Left lobe of liver (tissue), 2 donors: Measurements from ENCODE around the gene NEXN. TPM values are rescaled to one million over a fixed set of nuclear protein-coding genes. Genes with fewer than 3 reads are reported as not detected.
"Not testable (repeated sequence)": the region's sequence is repeated elsewhere in the genome, so short reads cannot be mapped to it uniquely, and the experiment has no call there.

ENCODE experiments used
- ATAC-seq: fragments of 200-7000 bp; cut with Tn5 transposase; one replicate; pipeline ENCODE4 v1.9.1; 2020; ENCODE audit warnings: mild to moderate bottlenecking, moderate library complexity
- DNase-seq: peaks from one replicate; pipeline ENCODE4 v3.0.0-alpha.2; 2020; ENCODE audit warnings: low spot score
- total RNA-seq: library from RNA; stranded (reverse); gene quantifications from one replicate; pipeline ENCODE4 v1.2.1, GENCODE V29; 2021
- donor health status: DM: no; HTN: no; CAD: no; lungs with moderate emphysema.
- donor health status: DM: no; HTN: yes; CAD: no.

Gene NEXN
- total RNA-seq, 1 donor from 2014 or later = 0.68 TPM

- DNase-seq = no peak
- no peak for ATAC-seq
These were observed 70.0 kb downstream of the NEXN start for GRCh38 chr1:77958391-77958790.

GRCh38 chr1:77958850-77959249, 70.4 kb downstream of the NEXN start:
- no peak for DNase-seq
- ATAC-seq = no peak

DNA sequence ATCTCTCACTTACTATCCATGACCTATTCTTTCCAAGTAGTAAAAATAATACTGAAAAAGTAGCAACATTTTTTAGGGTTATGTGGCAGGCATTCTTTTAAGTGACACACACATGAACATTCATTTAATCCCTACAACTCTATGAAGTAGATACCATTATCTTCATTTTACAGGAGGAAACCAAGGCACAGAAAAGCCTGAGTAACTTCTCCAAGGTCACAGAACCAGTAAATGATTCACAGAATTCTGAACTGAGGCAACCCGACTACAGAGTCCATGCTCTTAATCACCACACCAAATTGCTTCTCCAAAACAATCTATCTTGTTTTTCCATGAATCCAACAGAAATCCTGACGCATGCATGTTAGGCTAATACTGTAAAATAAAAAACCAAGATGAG, 73.0 kb downstream of the NEXN start:
- DNase-seq (no peak), ATAC-seq (peak; percentile 19)

DNA sequence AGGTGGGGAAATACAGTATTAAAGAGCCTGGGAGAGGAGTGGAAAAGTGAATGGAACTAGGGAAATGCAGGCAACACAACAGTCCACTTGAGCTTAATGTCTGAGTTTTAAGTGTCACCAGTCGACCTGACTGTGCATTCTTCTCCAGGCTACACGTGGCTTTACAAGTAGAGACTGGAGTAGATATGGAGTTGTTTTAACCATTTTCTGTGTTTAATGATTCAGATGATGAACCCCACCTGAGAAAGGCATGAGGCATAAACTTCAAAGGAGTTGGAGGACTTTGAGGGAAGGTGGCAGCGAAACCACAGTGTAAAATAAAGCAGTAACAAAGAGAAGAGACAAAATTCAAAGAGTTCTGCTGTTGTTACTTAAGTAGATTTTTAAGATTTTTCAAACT, 77.9 kb downstream of the NEXN start:
- DNase-seq (no peak), ATAC-seq (no peak)

- DNase-seq (no peak), ATAC-seq (no peak)
These were observed 81.8 kb downstream of the NEXN start for GRCh38 chr1:77970192-77970591.

- DNase-seq = no peak
- no peak for ATAC-seq
These were observed 83.7 kb downstream of the NEXN start for GRCh38 chr1:77972080-77972479.

- ATAC-seq = no peak
- no peak for DNase-seq
These were observed 87.0 kb downstream of the NEXN start for GRCh38 chr1:77975386-77975785.

GRCh38 chr1:77975907-77976306, 87.5 kb downstream of the NEXN start:
- no peak for ATAC-seq
- DNase-seq = no peak

GRCh38 chr1:77976433-77977076, 88.1 kb downstream of the NEXN start:
- DNase-seq = no peak

DNA sequence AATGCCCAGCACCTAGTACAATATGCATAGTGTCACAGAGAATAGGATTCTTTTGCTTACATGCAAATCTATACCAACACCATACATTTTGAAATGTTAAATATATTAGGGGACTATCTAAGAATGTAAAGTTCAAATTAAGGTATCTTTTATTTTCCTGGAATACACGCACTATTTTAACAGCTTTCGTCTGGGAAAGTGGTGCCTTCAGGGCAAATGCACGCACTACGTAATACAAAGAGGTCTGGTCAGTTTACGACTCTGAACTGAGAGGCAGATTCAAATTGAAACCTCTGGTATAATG, 89.5 kb downstream of the NEXN start:
- no peak for ATAC-seq

More at GRCh38 chr1:77976433-77977076, 88.1 kb downstream of the NEXN start:
- ATAC-seq = no peak

GRCh38 chr1:77978293-77978968, 90.0 kb downstream of the NEXN start:
- ATAC-seq = peak; percentile 70
- peak; percentile 72 for DNase-seq

More for the DNA sequence above, 89.5 kb downstream of the NEXN start:
- DNase-seq = no peak

- DNase-seq (peak; percentile 94), ATAC-seq (peak; percentile 89)
These were observed 90.8 kb downstream of the NEXN start, which contains the start of gene FUBP1 for GRCh38 chr1:77978969-77979876. TSS of gene FUBP1 (minus strand) at chr1:77979072. CDS start at chr1:77979004, 68 bp downstream.

DNA sequence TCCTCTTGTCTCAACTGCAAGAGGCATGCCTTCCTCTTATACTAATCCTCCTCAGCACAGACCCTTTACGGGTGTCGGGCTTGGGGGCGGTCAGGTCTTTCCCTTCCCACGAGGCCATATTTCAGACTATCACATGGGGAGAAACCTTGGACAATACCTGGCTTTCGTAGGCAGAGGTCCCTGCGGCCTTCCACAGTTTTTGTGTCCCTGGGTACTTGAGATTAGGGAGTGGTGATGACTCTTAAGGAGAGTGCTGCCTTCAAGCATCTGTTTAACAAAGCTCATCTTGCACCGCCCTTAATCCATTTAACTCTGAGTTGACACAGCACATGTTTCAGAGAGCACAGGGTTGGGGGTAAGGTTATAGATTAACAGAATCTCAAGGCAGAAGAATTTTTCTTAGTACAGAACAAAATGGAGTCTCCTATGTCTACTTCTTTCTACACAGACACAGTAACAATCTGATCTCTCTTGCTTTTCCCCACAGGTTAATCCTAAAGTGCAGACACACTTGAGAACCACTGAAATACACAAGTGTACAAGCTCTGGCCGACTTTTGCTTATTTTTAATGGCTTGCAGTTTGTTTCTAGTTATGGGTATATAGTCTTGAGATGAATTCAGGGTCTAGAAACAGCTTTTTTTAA, 95.0 kb downstream of the NEXN start:
- not testable (repeated sequence) for ATAC-seq, DNase-seq

DNA sequence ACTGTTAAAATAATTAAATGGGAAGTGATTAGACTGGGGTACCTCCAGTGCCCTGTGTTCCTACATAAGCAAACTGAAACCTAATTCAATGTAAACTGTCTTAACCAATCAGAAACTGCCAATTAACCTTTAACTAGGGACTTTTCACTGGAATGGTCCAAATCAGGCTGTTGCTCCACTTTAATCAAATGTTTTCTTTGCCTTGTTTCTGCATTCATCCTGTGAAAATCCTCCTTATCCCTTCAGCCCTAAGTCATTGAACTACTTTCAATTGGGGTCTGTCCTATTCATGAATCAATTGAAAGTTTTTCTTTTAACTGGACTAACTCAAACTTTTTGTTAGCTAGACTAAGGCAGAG, 95.6 kb downstream of the NEXN start:
- ATAC-seq = no peak

DNA sequence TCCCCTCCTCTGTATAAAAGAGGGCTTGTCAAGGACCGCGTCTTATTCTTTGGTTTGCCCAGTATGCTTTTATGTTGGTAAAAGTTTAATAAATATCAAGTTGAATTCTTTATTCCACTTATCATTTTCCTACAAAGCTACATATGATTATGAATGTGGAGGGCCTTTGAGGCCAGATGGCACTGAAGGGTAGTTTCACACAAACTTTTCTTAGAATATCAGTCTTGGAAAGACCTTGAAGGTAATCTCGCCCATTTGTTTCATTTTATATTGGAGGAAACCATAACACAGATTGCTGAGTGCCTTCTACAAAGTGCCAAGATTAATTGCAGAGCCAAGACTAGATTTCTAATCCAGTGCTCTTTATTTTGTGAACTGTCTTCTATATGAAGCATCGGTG, 96.2 kb downstream of the NEXN start:
- DNase-seq (no peak), ATAC-seq (no peak)

More for the DNA sequence above, 95.6 kb downstream of the NEXN start:
- DNase-seq = no peak

- no peak for ATAC-seq
- DNase-seq = no peak
These were observed 98.4 kb downstream of the NEXN start for GRCh38 chr1:77986810-77987209.

DNA sequence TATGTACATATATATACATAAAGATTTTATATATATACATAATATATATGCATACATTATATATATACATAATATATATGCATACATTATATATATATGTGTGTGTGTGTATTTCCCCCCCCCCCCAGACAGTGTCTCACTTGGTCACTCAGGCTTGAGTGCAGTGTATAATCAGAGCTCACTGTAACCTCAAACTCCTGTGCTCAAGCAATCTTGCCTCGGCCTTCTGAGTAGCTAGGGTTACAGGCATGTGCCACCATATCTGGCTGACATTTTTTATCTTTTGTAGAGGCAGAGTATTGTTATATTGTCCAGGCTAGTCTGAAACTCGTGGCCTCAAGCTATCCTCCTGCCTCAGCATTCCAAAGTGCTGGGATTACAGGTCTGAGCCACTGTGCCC, 99.5 kb downstream of the NEXN start:
- no peak for ATAC-seq
- DNase-seq = no peak

DNA sequence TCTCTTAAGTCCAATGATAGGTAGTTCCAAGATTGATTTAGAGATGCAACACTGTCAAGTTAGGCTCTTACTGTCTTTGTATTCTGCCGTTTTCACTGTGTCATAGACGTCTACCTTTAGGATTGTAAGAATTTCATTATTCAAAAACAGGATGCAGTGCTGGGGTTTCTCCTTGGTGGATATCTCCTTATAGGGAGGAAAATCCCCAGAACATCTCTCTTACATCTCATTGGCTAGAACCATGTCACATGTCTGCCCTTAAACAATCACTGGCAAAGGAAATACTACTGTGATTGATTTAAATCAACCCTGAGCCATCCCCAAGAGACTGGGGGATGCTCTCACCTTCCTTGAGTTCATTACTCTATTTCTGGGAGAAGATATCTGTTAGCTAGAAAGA, 101.3 kb downstream of the NEXN start:
- no peak for ATAC-seq
- DNase-seq = no peak

GRCh38 chr1:77990629-77991204, 102.3 kb downstream of the NEXN start:
- no peak for ATAC-seq

DNA sequence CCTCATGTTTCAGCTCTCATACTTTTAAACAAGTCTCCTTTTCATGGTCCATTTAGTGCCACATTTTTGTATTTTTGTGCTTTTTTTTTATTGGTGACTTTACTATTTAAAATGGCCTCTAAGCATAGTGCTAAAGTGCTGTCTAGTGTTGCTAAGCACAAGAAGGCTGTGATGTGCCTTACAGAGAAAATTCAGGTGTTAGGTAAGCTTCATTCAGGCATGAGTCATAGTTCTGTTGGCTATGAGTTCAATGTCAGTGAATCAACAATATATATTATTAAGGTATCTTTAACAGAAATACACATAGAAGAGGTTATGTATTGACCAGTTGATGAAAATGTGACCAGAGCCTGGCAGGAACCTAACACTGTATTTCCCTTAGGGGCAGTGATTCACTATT, 103.2 kb downstream of the NEXN start:
- DNase-seq = no peak
- ATAC-seq = no peak

More at GRCh38 chr1:77990629-77991204, 102.3 kb downstream of the NEXN start:
- no peak for DNase-seq
